Germinal center (tissue), 1 donor: ENCODE results near the gene S100A12.
"Not testable (repeated sequence)": the region's sequence is repeated elsewhere in the genome, so short reads cannot be mapped to it uniquely, and the experiment has no call there.

Experiments used
- DNase-seq: peaks from one replicate; pipeline ENCODE4 v3.0.0; 2012; ENCODE audit warnings: mixed read lengths, low spot score

Gene S100A12

DNA sequence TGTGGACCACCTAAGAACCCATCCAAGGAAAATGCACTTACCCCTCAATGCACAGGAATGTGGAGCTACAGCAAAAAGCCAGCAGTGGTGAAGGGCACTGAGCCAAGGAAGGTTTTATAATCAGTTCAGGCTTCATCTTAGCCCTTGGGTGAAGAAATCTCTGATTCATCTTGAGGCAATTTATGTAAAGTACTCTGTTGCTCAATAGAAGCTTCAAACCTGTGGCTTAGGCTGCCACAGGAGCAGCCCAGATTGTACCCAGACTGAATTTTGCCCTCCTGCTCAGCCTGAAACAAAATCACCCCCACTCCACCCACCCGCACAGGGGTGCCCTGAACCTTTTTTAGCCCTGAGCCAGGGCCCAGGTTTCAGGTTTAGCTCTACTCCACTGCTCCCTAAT lies at the start of gene S100A12:
TSS of gene S100A12 (minus strand) at position 111 of the 400 bp plus-strand sequence. CDS start 1,029 bp downstream, outside the sequence.
- DNase-seq = no peak

DNA sequence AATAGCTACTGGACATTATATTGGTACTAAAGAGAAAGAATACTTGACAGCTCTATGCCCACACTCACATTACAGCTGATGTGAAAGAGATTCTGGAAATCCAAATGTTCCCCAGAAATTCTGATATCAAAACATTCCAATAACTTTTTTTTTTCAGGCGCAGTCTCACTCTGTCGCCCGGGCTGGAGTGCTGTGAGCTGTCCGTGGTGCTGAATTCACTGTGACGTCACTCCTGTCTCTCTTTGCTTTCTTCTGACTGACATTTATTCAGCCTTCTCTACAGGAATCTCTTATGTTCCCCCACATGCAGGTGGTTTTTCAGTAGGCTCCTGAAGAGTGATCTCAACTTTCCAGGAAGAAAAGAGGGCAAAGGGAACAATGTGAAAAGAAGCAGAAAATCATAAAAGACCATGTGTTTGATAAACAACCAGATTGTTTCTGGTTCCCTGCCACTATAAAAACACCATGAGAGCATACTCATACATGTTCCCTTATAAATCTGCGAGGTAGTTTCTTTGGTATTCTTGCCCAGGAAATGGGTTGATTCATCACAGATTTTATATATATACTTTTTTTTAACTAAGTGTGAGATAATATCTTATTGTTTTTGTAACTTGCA lies 47.1 kb upstream of the S100A12 start:
- DNase-seq = peak; percentile 55

- DNase-seq = no peak
Observed at GRCh38 chr1:153420306-153420705, 44.9 kb upstream of the S100A12 start.

- not testable (repeated sequence) for DNase-seq
Observed at GRCh38 chr1:153419436-153419793, 44.0 kb upstream of the S100A12 start.

- not testable (repeated sequence) for DNase-seq
Observed at GRCh38 chr1:153418758-153419435, 43.5 kb upstream of the S100A12 start.

DNA sequence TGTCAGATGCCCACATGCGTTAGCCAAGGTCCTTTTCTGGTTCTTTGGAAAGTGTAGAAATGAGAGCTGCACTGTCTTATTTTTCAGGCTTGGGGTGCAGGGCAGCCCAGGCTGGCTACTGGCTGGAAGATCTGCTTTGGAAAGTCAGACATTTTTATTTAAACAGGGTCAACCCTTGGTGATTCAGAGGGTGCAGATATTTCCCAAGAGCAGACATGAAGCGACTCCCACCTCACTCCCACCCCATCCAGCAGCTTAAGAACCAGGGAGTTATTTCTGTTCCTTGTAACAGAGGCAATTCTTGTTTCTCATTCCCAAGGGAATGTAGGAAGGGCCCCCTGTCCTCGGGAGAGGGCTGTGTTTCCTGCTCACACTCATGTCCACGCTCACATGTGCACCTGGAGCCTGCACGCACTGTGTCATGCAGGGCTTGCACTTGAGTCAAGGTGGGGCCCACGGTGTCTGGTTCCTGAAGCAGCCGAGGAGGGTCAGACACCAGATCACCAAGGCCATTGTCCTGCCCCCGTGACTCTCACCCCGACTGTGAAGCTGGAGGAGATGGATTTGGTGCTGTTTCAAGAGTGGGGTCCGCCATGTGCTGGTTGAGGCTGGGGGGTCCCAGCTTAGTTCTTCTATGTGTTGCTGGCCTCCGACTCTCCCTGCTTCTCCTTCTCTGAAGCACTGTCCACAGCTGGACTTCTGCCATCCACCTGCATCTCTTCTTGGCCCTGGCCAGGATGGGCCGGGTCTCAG lies 41.9 kb upstream of the S100A12 start:
- no peak for DNase-seq

GRCh38 chr1:153415850-153416570 lies 40.6 kb upstream of the S100A12 start, which contains the start of gene S100A7A:
S100A7A (plus strand) TSS chr1:153416520; CDS start chr1:153418083, 1,563 bp downstream.
- DNase-seq = no peak

GRCh38 chr1:153413961-153414360 lies 38.5 kb upstream of the S100A12 start:
- DNase-seq = not testable (repeated sequence)

DNA sequence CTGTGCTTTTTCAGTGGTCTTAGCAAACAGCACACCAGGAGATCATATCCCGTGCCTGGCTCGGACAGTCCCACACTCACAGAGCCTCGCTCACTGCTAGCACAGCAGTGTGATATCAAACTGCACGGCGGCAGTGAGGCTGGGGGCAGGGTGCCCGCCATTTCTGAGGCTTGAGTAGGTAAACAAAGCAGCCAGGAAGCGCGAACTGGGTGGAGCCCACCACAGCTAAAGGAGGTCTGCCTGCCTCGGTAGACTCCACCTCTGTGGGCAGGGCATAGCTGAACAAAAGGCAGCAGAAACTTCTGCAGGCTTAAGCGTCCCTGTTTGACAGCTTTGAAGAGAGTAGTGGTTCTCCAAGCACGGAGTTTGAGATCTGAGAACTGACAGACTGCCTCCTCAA lies 31.9 kb upstream of the S100A12 start:
- not testable (repeated sequence) for DNase-seq

DNA sequence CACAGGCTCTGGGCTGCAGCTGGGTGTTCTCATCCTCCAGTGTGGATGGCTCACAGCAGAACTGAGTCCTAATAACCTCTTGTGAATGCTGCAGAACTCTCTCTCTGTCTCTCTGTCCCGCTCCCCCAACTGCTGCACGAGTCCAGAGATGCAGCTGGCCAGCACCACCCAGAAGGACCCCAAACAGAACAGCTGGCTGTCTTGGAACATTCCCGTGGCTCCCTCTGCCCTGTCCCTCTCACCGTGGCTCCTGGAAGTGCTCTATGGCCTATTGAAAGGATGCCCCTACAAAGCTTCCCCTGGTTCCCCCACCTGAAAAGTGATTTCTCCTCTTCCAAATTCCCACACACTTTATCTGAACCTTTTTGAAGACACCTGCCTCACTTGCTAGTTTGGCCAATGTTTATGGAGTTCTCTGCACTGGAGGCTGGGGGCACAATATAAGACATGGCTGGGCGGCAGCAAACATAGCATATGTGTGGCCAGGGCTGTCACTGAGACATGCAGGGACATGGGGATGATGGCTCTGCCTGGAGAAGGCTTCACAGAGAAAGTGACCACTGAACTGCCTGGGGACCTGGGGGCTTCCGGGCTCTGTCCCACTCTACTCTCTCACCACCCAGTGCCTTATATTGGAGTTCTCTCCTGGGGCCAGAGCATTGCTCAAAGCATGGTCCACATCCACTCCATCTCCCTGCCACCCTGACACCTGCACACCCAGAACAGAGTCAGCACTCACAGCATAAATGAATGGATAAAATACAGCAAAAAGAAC lies 30.6 kb upstream of the S100A12 start:
- not testable (repeated sequence) for DNase-seq

DNA sequence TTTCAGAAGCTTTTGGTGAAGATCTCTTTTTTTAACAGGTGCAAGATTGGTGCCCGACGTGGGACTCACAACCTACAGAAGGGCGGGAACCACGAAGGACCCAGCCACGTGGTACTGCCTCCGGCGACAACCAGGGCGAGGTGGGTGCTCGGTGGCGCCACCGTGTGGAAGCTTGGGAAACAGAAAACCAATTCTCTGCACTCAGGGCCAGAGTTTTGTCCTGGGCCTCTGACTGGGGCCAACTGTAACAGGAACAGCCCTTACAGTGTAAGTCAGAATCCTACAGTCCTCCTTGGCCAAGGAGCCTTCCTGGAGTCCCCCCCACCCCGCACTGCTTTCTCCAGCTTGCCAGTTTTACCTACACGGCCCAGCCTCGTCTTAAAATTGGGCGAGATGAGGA lies 29.3 kb upstream of the S100A12 start:
- peak; percentile 55 for DNase-seq

DNA sequence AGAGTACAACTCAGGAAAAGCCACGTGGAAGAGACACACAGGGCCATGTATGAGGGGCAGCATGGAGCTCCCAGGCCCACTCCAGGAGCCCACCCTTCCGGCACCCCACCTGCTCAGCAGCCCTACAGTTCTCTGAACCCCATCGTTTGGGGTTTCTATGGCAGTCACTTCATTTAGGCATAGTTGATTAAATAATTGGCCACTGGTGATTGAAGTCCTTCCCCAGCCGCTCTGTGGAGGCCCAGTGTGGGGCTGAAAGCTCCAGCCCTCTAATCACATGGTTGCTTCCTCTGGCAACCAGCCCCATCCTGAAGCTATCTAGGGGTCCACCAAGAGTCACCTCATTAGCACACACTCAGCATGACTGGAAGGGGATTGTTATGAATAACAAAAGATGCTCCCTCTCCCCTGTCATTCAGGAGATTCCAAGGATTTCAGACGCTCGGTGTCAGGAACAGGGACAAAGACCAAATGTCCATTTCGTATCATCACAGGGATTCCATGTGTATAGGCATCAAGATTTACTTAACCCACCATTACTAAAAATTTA lies 28.7 kb upstream of the S100A12 start:
- DNase-seq = no peak

DNA sequence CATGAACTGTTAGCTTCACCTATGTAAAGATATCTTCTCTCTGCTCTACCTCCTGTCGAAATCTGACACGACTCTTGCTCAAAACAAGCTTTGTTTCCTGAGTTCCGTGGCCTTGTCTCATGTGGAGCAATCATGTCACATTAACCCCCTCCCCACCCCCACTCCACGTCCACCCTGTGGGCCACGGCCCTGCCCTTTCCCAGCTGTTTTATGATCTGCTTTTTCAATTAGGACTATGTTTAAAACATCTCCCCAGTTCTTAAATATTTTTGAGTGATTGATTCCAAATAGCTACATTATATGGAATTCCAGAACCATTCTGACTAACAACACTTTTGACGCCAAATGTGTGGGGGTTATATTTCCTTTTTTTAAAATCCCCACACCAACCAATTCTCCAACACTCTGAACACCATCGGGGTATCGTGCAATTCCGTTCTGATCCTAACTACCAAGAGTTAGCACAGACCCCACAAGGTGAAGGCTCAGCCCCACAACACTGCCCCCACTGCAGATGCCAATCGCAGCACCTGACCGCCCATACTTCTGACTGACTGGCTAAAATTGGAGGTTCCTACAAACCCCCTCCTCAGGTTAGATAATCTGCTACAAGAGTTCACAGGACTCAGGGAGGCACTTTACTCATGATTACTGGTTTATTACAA lies 28.1 kb upstream of the S100A12 start:
- no peak for DNase-seq

DNA sequence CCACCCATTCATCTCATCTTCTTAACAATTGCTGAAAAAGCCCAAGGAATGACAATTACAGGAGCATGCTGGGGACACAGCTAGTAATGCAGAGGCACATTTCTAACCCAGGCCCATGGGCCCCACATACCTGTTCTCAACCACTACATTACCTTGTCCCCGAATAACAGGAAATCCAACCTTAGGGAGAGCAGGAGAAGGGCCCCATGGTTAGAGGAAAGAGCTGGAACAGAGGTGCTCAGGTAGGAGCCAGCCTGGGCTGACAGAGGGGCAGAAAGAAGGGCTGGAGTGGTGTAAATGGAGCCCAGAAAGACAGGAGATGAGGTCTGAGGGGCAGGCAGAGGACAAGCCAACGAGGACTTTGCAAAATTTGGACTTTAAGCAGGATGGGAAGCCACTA lies 26.8 kb upstream of the S100A12 start:
- DNase-seq = no peak

GRCh38 chr1:153401461-153401860 lies 26.0 kb upstream of the S100A12 start:
- DNase-seq = no peak

DNA sequence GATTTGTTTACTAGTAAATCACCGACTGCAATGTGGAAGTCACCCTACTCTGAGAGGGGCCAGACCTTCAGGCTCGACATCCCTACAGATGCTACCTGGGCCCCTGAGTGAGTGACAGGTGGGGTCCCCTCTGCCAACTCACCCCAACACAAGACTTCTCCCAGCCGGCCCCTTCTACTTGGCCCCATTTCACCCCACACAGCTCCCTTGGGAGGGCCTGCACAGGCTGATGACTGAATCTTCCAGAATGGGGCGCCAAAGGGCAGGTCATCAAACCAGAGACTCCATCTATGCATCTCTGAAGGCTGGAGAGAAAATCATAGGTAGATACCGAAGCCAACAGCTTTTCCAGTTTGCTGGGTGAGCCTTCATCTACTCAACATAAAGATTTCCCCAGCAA lies 24.8 kb upstream of the S100A12 start:
- no peak for DNase-seq

GRCh38 chr1:153399401-153400055 lies 24.1 kb upstream of the S100A12 start:
- DNase-seq = no peak

DNA sequence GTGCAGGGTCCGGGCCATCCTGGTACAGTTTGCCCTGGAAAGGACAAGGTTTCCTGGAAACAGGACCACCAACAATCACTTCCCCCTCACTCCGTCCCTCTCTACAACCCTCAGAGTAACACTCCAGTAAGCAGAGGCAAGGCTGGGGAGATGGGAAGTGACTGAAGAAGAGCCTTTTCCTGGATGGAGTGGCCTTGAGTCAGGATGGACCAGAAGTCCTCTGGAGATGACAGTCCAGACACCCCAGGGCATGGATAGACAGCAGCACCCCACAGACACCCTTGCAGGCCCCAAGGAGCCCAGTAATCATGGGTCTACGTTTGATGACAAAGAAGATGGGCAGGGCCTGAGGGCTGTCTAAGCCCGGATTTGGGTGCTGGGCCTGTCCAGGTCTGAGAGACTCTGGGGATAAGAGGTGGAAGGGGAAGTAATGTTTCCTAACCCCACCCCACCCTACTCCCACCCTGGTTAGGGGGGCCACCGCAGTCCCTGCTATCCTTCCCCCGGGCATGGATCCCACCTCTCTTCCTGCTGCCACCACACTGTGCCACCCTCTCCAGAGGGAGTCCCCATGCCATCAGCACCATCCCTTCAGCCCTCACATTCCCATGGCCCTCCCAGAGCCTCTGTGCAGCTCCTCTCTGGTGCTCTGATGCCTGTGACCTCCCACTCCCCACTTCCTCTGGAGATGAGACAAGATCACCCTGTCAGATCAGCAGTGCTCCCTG lies 22.7 kb upstream of the S100A12 start:
- DNase-seq = no peak
